ENCODE measurements around the gene TJP2.
"Not testable (repeated sequence)": the region's sequence is repeated elsewhere in the genome, so short reads cannot be mapped to it uniquely, and the experiment has no call there.

Gene TJP2

GRCh38 chr9:69299826-69300225, 125.7 kb downstream of the TJP2 start:
- H3K27ac ChIP-seq = no peak overlapping the region
- no peak for TF ChIP-seq CTCF (conservative IDR thresholded peaks at IDR 0.05)

- TF ChIP-seq CTCF (conservative IDR thresholded peaks at IDR 0.05) = no peak
These were observed 129.3 kb downstream of the TJP2 start for GRCh38 chr9:69303331-69303730.

GRCh38 chr9:69306895-69307445, 132.9 kb downstream of the TJP2 start:
- not testable (repeated sequence) for H3K27ac ChIP-seq

More at GRCh38 chr9:69303331-69303730, 129.3 kb downstream of the TJP2 start:
- H3K27ac ChIP-seq = no peak overlapping the region

GRCh38 chr9:69307446-69308205, 133.5 kb downstream of the TJP2 start:
- H3K27ac ChIP-seq = no peak overlapping the region

GRCh38 chr9:69308206-69308931, 134.3 kb downstream of the TJP2 start:
- no peak overlapping the region for H3K27ac ChIP-seq

More at GRCh38 chr9:69307446-69308205, 133.5 kb downstream of the TJP2 start:
- TF ChIP-seq CTCF (conservative IDR thresholded peaks at IDR 0.05) = no peak

GRCh38 chr9:69313175-69313574, 139.1 kb downstream of the TJP2 start:
- TF ChIP-seq CTCF (conservative IDR thresholded peaks at IDR 0.05) = no peak
- H3K27ac ChIP-seq = no peak overlapping the region

More at GRCh38 chr9:69308206-69308931, 134.3 kb downstream of the TJP2 start:
- TF ChIP-seq CTCF (conservative IDR thresholded peaks at IDR 0.05) = no peak

DNA sequence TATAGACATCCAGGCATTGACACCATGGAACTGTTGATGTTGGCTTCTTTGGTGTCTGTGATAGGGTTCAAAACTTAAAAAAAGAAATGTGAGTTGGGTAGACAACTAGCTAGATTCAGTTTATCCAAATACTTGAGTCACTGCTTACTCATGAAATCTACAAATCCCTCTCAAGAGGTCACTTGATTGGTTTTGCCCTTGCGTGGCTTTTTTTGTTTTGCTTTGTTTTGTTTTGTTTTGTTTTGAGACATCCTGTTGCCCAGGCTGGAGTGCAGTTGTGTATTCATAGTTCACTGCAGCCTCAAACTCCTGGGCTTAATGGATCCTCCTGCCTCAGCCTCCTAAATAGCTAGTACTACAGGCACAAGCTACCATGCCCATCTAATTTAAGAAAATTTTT, 140.5 kb downstream of the TJP2 start:
- no peak overlapping the region for H3K27ac ChIP-seq
- TF ChIP-seq CTCF (conservative IDR thresholded peaks at IDR 0.05) = no peak

All from VCaP (cell line).